Breast epithelium (tissue), 4 donors: Measurements from ENCODE around the gene PGP. TPM values are rescaled to one million over a fixed set of nuclear protein-coding genes. Genes with fewer than 3 reads are reported as not detected.
A peak's percentile ranks its signal among the peaks of the same experiment; 100 is the strongest.

Source experiments
- DNase-seq, 2 donors: peaks; one replicate each; pipeline ENCODE4 v3.0.0-alpha.2; 2019; ENCODE audit warnings: low spot score in 2 of 2
- H3K27ac ChIP-seq, 2 donors: fragments of 200-600 bp; sonication (generic) in 1 of 2; one replicate each; pipeline ENCODE4 v1.5.1; 2016 to 2019; ENCODE audit warnings: mild to moderate bottlenecking in 1 of 2
- H3K27me3 ChIP-seq, 2 donors: fragments of 200-600 bp; sonication (generic) in 1 of 2; one replicate each; pipeline versions ENCODE4 v1.5.1 to v1.6.0; 2017 to 2019; ENCODE audit warnings: control low read depth in 1 of 2, mild to moderate bottlenecking in 1 of 2
- H3K36me3 ChIP-seq: fragments of 200-600 bp; one replicate; pipeline ENCODE4 v1.5.1; 2019
- H3K4me1 ChIP-seq, 2 donors: fragments of 200-600 bp; sonication (generic); one replicate each; pipeline ENCODE4 v1.5.1; 2016 to 2019; ENCODE audit warnings: control low read depth in 1 of 2
- H3K4me3 ChIP-seq, 3 donors: fragments of 200-600 bp; sonication (generic); 1 replicate in 2 of 3; 2 replicates in 1 of 3; pipeline ENCODE4 v1.5.1; 2016 to 2019; ENCODE audit warnings: mild to moderate bottlenecking in 3 of 3, moderate library complexity in 2 of 3
- H3K9me3 ChIP-seq, 2 donors: fragments of 200-600 bp; sonication (generic) in 1 of 2; one replicate each; pipeline ENCODE4 v1.5.1; 2016 to 2019; ENCODE audit warnings: control low read depth in 1 of 2
- POLR2A ChIP-seq: fragments of 450-650 bp; IDR thresholded peaks from one replicate; pipeline ENCODE4 v1.6.1; 2016; ENCODE audit warnings: antibody characterized with exemption, mild to moderate bottlenecking, moderate library complexity
- POLR2AphosphoS5 ChIP-seq, 3 donors: sonication (generic); formaldehyde crosslinking; IDR thresholded peaks; one replicate each; pipeline ENCODE4 v1.6.1; 2017; ENCODE audit warnings: antibody characterized with exemption in 3 of 3
- intact Hi-C: fragments of 100-400 bp; cut with DNase I; formaldehyde crosslinking; loops from one replicate; pipeline ENCODE4 v1.15.1; 2023; ENCODE audit warnings: low total_unique reads
- total RNA-seq, 3 donors: library from RNA; depleted of rRNA; stranded (reverse); fragments of >200 nt; gene quantifications; one replicate each; pipeline ENCODE4 v1.1.0, GENCODE V29; 2016
- TF ChIP-seq, protein P1 (sequence below), 3 donors: fragments of 450-650 bp; IDR thresholded peaks; one replicate each; pipeline ENCODE4 v1.5.1; 2016 to 2017; ENCODE audit warnings: antibody characterized with exemption in 3 of 3, mild to moderate bottlenecking in 3 of 3, moderate library complexity in 3 of 3

PGP gene
- total RNA-seq, 3 donors from 2014 or later = 9.1 to 14.7 (median 12.9) TPM

DNA sequence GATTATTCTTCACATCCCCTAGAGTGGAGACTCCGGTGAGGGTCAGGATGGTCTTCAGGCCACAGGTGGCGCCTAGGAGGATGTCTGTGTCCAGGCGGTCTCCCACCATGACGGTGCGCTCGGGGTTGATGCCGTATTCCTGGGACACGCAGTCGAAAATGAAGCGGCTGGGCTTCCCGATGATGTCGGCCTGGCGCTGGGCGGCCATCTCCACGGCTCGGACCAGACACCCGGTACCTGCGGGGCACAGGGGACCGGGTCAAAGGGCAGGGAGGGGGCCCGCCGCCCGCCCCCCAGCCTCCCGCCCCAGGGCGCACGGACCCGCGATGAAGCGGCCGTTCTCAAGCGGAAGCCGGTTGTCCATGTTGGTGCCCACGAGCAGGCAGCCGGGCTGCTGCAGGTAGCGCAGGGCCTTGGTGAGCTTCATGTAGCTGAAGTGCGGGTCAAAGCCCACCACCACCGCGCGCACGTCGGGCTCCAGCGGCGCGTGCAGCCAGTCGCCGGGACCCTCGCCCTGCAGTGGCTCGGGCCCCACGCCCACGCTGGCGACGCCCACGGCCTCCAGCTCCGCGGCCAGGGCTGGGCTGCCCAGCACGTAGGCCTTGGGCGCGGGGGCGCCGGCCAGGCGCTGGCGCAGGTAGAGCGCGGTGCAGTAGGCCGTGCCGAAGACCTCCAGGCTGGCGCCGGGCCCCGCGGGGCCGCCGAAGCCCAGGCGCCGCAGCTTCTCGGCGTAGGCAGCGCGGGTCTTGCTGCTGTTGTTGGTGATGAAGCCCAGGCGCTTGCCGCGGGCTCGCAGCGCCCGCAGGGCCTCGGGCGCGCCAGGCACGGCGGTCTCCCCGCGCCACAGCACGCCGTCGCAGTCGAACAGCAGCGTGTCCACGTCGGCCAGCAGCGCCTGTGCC lies 572 bp downstream of the PGP start:
- TF ChIP-seq POLR2A = no peak
- Histone ChIP-seq H3K36me3 (no peaks in the 10 kb centered on the region), H3K27ac (peak overlapping the region; percentile 52 to 76), H3K4me1 (peaks cover 10 to 26% of the 10 kb centered on the region in 2 donors), H3K4me3 (peak overlapping the region; percentile 76 to 86 (median 86)), H3K9me3 (no peaks in the 10 kb centered on the region), H3K27me3 (no peaks in the 10 kb centered on the region)
- DNase-seq = no peak
- intact Hi-C loops = no loop called here

DNA sequence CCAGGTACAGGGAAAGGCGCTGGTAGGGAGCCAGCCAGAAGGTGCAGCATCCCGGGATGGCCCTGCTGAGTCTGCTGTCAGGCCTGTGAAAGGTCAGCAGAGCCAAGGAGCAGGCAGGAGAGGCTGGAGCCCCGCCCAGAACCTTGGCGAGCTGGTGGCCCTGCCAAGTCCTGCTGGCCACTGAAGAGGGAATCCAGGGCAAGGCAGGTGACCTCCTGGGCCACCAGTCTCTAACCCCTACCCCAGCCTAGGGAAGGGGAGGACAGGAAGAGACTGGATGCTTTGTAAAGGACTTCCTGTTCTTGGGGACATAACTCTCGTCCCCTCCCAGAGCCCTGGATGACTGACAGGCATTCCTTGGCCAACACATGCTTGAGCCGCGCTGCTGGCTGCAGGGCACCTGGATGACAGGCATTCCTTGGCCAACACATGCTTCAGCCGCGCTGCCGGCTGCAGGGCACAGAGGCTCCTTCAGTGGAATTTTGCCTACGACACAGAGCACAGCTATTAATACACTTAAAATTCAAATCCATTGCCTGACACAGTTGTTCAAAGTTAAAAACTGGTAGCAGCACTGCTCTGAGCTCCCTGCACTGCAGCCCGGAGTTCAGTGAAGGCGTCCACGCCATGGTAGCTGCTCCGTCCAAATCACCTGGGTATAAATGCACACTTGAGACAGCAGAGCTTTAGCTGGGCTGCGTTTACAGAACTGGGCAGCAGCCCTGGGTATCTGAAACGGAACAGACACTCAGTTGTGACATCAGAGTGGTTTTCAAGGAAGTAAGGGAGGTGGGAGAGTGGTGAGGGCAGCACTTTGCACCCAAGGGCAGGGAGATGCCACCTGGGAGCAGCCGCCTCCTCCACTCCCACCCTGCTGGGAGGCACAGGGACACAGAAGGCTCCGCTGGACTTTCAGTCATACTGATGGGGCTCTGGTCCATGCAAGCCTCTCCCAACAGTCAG lies 2.0 kb downstream of the PGP start:
- Histone ChIP-seq H3K27ac (peak overlapping the region; percentile 68 to 70), H3K36me3 (no peaks in the 10 kb centered on the region), H3K4me3 (peak overlapping the region in 2 of 3 donors; percentile 86), H3K4me1 (peaks cover 10 to 26% of the 10 kb centered on the region in 2 donors), H3K27me3 (no peaks in the 10 kb centered on the region), H3K9me3 (no peaks in the 10 kb centered on the region)
- DNase-seq = peak; percentile 85
- intact Hi-C loops = no loop called here
- TF ChIP-seq, protein P1, sequence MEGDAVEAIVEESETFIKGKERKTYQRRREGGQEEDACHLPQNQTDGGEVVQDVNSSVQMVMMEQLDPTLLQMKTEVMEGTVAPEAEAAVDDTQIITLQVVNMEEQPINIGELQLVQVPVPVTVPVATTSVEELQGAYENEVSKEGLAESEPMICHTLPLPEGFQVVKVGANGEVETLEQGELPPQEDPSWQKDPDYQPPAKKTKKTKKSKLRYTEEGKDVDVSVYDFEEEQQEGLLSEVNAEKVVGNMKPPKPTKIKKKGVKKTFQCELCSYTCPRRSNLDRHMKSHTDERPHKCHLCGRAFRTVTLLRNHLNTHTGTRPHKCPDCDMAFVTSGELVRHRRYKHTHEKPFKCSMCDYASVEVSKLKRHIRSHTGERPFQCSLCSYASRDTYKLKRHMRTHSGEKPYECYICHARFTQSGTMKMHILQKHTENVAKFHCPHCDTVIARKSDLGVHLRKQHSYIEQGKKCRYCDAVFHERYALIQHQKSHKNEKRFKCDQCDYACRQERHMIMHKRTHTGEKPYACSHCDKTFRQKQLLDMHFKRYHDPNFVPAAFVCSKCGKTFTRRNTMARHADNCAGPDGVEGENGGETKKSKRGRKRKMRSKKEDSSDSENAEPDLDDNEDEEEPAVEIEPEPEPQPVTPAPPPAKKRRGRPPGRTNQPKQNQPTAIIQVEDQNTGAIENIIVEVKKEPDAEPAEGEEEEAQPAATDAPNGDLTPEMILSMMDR (IDR thresholded peaks at IDR 0.05) = no peak
- TF ChIP-seq POLR2AphosphoS5 (IDR thresholded peaks at IDR 0.05) = peak in 1 of 3 donors; percentile 39

DNA sequence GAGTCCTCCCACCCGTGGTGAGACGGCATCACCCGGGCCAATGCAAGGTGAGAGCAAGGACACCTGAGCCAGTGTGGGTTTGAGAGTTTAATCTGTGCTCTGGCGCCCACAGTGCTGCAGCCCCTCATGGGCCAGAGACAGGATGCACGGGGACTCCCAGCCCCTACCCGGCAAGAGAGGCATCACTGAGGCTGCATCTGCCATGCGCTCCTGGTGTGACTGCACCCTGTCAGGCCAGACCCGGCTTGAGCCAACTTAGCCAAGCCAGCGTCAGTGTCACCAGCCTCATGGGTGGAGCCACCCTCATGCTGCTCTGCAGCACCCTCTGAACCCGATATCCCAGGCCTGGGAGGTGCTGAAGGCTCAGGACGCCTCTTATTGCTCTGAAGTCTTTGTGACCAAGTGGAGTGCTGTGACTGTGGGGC lies 2.7 kb downstream of the PGP start:
- no peak for DNase-seq
- H3K4me1 ChIP-seq = peaks cover 10 to 26% of the 10 kb centered on the region in 2 donors
- intact Hi-C loops = no loop called here
- TF ChIP-seq, protein P1 (IDR thresholded peaks at IDR 0.05) = no peak
- no peak for TF ChIP-seq POLR2A
- TF ChIP-seq POLR2AphosphoS5 (IDR thresholded peaks at IDR 0.05) = no peak
- no peaks in the 10 kb centered on the region for H3K27me3 ChIP-seq
- no peaks in the 10 kb centered on the region for H3K36me3 ChIP-seq
- peak overlapping the region; percentile 68 to 70 for H3K27ac ChIP-seq
- H3K9me3 ChIP-seq = no peaks in the 10 kb centered on the region
- peak overlapping the region in 2 of 3 donors; percentile 86 for H3K4me3 ChIP-seq

DNA sequence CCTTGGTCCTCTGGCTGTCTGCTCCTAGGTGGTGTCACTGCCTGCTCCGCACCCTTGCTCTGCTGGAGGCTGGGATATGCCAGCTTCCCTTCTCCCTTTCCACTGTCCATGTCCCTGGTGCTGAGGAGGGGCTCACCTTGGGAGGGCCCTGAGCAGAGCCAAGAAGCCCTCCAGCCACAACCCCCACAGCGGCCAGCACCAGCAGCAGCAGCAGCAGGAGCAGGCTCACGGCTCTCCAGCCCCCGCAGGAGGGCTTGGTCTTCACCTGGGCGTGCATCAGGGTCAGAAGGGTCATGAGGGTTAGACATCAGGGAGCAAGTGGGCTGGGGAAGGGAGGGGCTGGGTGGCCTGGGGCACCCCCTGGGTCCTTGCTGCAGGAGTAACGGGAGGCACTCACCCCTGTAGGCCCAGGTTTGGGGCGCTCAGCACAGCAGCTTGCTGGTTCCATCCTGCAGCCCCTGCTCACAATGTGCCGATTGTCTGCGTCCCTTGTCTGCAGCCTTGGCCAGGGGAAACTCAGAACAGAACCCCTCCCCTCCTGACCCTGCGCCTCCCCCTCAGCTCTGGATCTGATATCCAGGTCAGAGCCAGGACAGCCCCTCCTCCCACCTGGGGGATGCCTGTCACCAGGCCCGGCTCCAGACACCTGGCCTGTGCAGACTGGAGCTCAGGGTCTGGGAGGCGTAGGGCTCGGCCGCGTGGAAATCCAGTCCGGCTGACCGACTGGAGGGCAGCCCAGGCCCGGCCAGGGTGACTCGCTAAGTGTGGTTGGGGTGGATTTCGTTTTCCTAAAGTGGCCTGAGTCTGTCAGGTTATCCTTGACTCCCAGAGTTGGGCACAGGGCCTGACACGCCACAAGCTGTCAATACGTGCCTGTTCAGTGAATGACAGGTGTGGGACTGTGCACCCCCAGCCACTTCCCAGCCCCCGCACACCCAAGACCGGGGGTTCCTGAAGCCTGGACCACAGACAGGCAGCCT lies 4.0 kb downstream of the PGP start, which contains the start of gene BRICD5:
BRICD5 (minus strand) TSS at position 478 of the 980 bp plus-strand sequence; CDS start at position 448, 30 bp downstream.
- intact Hi-C loops = no loop called here
- Histone ChIP-seq H3K4me3 (no peak within 1 kb of the TSS), H3K36me3 (no peaks in the 10 kb centered on the region), H3K27ac (peak within 1 kb of the TSS; percentile 68 to 70), H3K4me1 (peaks cover 18 to 36% of the 10 kb centered on the region in 2 donors), H3K27me3 (no peaks in the 10 kb centered on the region), H3K9me3 (no peaks in the 10 kb centered on the region)
- DNase-seq = no peak
- TF ChIP-seq POLR2AphosphoS5 (IDR thresholded peaks at IDR 0.05) (no peak), POLR2A (no peak)
- TF ChIP-seq, protein P1 (IDR thresholded peaks at IDR 0.05) = no peak

DNA sequence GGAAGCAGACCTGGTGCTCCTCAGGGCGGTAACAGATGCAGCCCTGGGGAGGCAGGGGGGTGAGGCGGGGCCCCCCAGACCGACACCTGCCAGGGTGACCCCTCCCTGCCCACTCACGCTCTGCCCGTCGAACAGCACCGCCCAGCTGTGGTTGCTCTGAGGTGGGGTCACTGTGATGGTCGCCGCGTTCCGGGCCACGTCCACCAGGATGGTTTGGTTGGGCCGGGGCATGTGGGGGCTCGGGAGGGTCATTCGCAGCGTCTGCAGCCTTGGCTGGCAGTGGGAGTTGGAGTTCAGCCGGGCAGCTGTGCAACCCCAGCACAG lies 4.7 kb downstream of the PGP start:
- intact Hi-C loops = no loop called here
- no peak for DNase-seq
- H3K4me1 ChIP-seq = peaks cover 18 to 36% of the 10 kb centered on the region in 2 donors
- TF ChIP-seq, protein P1 (IDR thresholded peaks at IDR 0.05) = no peak
- TF ChIP-seq POLR2A (no peak), POLR2AphosphoS5 (IDR thresholded peaks at IDR 0.05) (no peak)
- no peaks in the 10 kb centered on the region for H3K27me3 ChIP-seq
- H3K27ac ChIP-seq = no peak overlapping the region
- H3K4me3 ChIP-seq = no peak overlapping the region
- no peaks in the 10 kb centered on the region for H3K36me3 ChIP-seq
- no peaks in the 10 kb centered on the region for H3K9me3 ChIP-seq
